ENCODE results near the gene GSK3A. TPM values are rescaled to one million over a fixed set of nuclear protein-coding genes. Genes with fewer than 3 reads are reported as not detected.

The GSK3A gene
- total and polyA plus RNA-seq, 2 donors (not counting 1 experiment from before 2014, with no cell fraction given) = 38.5 to 42.0 TPM

DNA sequence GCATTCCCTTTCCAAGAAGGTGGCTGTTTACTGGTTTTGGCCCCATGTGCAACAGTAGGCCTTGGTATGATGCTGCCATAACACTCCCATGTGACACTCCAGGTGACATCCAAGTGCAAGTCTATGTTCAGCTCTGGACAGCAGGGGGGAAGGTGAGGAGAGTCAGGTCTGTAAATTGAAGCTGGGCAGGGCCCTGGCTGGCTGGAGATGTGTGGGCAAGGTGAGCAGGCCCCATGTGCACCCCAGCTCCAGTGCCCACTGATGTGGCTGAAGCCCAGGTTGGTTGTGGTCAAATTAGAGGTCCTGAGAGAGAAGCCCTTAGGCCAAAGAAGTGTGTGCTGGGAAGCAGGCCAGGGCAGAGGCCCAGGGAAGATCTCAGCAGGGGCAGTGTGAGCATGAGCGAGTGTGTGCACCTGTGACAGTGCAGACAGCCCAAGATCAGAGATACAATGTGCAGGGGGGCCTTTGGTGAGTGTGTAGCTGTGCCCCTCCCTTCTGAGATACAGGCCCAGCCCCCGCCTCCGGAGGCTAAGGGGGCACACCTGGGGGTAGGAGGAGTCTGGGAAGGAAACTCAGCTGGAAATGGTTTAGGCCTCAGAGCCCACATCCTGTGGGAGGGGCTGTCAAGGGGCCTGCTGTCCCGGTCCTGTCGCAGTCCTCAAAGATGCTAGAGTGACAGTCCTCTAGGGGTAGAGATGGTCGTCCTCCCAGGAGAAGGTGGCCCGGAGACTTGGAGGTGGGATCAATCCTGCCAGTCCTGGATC lies 43.5 kb downstream of the GSK3A start:
- WGBS (ENCODE audit: insufficient coverage) = 0% methylated on average over 5 of the region's 7 CpGs
- Histone ChIP-seq H3K4me2 (replicated peaks; ENCODE audit: low read depth, low read length, poor library complexity, severe bottlenecking) (peak overlapping the region; percentile 87), H3K36me3 (replicated peaks in 1 of 2; ENCODE audit: control extremely low read depth in 1 of 2, control insufficient read depth in 1 of 2, extremely low read depth in 1 of 2, insufficient read depth in 2 of 2, low read length in 1 of 2) (peaks cover 0 to 42% of the 10 kb centered on the region in 2 experiments), H3K4me3 (ENCODE audit: control extremely low read depth in 1 of 5, extremely low read depth in 1 of 5, insufficient read depth in 1 of 5, low read depth in 2 of 5, low read length in 4 of 5) (peak overlapping the region; percentile 27 to 54 (median 44)), H3K27me3 (replicated peaks in 1 of 4; ENCODE audit: control extremely low read depth in 1 of 4, control insufficient read depth in 3 of 4, insufficient read depth in 4 of 4, low read length in 3 of 4) (no peaks in the 10 kb centered on the region), H4K20me1 (ENCODE audit: control insufficient read depth, insufficient read depth, low read length, poor library complexity, severe bottlenecking) (peaks cover 25% of the 10 kb centered on the region), H2AFZ (ENCODE audit: insufficient read depth, low read depth, low read length, poor library complexity, severe bottlenecking) (peak overlapping the region; percentile 17), H3K9me3 (ENCODE audit: control extremely low read depth in 1 of 3, control insufficient read depth in 2 of 3, insufficient read depth in 1 of 3, low read length in 2 of 3) (peaks cover 0 to 6% (median 0%) of the 10 kb centered on the region in 3 donors), H3K79me2 (ENCODE audit: control insufficient read depth, insufficient read depth, low read length) (peaks cover 32% of the 10 kb centered on the region), H3K4me1 (ENCODE audit: control insufficient read depth in 2 of 2, insufficient read depth in 2 of 2, low read length in 2 of 2) (peaks cover 66 to 79% of the 10 kb centered on the region in 2 donors), H3K9ac (ENCODE audit: low read length) (peak overlapping the region; percentile 57), H3K27ac (ENCODE audit: low read length in 2 of 2) (peak overlapping the region; percentile 91 to 94)
- H3K4me3 Mint-ChIP-seq = peak overlapping the region; percentile 77
- CTCF ChIA-PET = interaction anchor here (0.5 to 4.2 kb wide), 14 partner anchors 11 to 102 kb away, joined by 3 to 25 read pairs (median 4); partner anchors contain the start of genes DEDD2, GSK3A and POU2F2
- H3K27ac Mint-ChIP-seq = peak overlapping the region; percentile 92
- POLR2A ChIA-PET = interaction anchor here (0.5 to 1.5 kb wide), 7 partner anchors 18 to 103 kb away, joined by 3 to 5 read pairs (median 4); partner anchors contain the start of genes DEDD2, PAFAH1B3 and PRR19
- H3K4me1 Mint-ChIP-seq = peaks cover 80% of the 10 kb centered on the region
- H3K9me3 Mint-ChIP-seq (ENCODE audit: insufficient read depth) = no peaks in the 10 kb centered on the region
- TF ChIP-seq, protein P1, sequence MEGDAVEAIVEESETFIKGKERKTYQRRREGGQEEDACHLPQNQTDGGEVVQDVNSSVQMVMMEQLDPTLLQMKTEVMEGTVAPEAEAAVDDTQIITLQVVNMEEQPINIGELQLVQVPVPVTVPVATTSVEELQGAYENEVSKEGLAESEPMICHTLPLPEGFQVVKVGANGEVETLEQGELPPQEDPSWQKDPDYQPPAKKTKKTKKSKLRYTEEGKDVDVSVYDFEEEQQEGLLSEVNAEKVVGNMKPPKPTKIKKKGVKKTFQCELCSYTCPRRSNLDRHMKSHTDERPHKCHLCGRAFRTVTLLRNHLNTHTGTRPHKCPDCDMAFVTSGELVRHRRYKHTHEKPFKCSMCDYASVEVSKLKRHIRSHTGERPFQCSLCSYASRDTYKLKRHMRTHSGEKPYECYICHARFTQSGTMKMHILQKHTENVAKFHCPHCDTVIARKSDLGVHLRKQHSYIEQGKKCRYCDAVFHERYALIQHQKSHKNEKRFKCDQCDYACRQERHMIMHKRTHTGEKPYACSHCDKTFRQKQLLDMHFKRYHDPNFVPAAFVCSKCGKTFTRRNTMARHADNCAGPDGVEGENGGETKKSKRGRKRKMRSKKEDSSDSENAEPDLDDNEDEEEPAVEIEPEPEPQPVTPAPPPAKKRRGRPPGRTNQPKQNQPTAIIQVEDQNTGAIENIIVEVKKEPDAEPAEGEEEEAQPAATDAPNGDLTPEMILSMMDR (IDR thresholded peaks at IDR 0.05) = no peak
- no peak for TF ChIP-seq EZH2 (IDR thresholded peaks at IDR 0.05; ENCODE audit: borderline replicate concordance, insufficient read depth, low read depth, low read length, poor library complexity, severe bottlenecking)
- H3K27me3 Mint-ChIP-seq = no peaks in the 10 kb centered on the region
- peak; percentile 81 for DNase-seq
- ATAC-seq (ENCODE audit: low read depth) = peak; percentile 49
- intact Hi-C loops (cut with micrococcal nuclease) = loop anchor here (2.0 kb wide), 2 partner anchors 14 to 66 kb away; partner anchors contain the start of gene POU2F2
